ENCODE measurements around the gene PFKFB3.

GRCh38 chr10:6194311-6194710 is 8.4 kb upstream of the PFKFB3 start:
- TF ChIP-seq SP1 (IDR thresholded peaks at IDR 0.05) = no peak
- TF ChIP-seq TARDBP (IDR thresholded peaks at IDR 0.05) = no peak
- no peak for TF ChIP-seq ARNT (IDR thresholded peaks at IDR 0.05)
- TF ChIP-seq ZNF384 (IDR thresholded peaks at IDR 0.05) = no peak
- TF ChIP-seq HDGF (IDR thresholded peaks at IDR 0.05; ENCODE audit: borderline replicate concordance) = no peak
- TF ChIP-seq NFRKB (IDR thresholded peaks at IDR 0.05) = no peak
- TF ChIP-seq SUZ12 (IDR thresholded peaks at IDR 0.05) = no peak
- TF ChIP-seq BHLHE40 (IDR thresholded peaks at IDR 0.05; ENCODE audit: borderline replicate concordance) = no peak
- TF ChIP-seq PKNOX1 (IDR thresholded peaks at IDR 0.05) = no peak
- no peak for TF ChIP-seq LEF1 (IDR thresholded peaks at IDR 0.05; ENCODE audit: borderline replicate concordance)
- no peak for TF ChIP-seq FOXM1 (IDR thresholded peaks at IDR 0.05; ENCODE audit: borderline replicate concordance)
- TF ChIP-seq FOXA1 (IDR thresholded peaks at IDR 0.05) = no peak
- no peak for TF ChIP-seq FOXK2 (IDR thresholded peaks at IDR 0.05)
- no peak for TF ChIP-seq ELF4 (IDR thresholded peaks at IDR 0.05)
